ENCODE measurements around the gene PIBF1.
"Not testable (repeated sequence)": the region's sequence is repeated elsewhere in the genome, so short reads cannot be mapped to it uniquely, and the experiment has no call there.

PIBF1 gene

DNA sequence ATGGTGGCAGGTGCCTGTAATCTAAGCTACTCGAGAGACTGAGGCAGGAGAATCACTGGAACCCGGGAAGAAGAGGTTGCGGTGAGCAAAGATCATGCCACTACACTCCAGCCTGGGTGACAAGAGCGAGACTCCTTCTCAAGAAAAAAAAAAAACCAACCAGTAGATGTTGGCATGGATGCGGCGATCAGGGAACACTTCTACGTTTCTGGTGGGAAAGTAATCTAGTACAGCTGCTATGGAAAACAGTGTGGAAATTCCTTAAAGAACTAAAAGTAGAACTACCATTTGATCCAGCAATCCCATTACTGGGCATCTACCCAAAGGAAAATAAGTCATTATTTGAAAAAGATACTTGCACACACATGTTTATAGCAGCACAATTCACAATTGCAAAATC lies 119.6 kb downstream of the PIBF1 start:
- DNase-seq (ENCODE audit: extremely low read depth in 1 of 2, low read depth in 1 of 2) = not testable (repeated sequence)

GRCh38 chr13:72908416-72908815 lies 126.5 kb downstream of the PIBF1 start:
- no peak for DNase-seq (ENCODE audit: extremely low read depth in 1 of 2, low read depth in 1 of 2)

DNA sequence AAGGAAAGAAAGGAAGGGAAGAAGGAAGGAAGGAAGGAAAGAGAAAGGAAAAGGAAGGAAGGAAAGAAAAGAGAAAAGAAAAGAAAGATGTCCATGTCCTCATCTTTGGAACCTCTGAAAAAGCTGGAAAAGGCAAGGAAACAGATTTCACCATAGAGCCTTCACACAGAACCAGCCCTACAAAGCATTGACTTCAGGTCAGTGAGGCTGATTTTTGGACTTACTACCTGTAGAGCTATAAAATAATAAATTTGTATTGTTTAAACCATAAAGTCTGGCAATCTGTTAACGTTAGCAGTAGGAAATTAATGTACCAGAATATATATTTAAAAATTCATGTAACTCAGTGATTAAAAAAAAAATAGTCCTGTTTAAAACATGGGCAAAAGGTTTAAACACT lies 130.0 kb downstream of the PIBF1 start:
- DNase-seq (ENCODE audit: extremely low read depth in 1 of 2, low read depth in 1 of 2) = no peak

DNA sequence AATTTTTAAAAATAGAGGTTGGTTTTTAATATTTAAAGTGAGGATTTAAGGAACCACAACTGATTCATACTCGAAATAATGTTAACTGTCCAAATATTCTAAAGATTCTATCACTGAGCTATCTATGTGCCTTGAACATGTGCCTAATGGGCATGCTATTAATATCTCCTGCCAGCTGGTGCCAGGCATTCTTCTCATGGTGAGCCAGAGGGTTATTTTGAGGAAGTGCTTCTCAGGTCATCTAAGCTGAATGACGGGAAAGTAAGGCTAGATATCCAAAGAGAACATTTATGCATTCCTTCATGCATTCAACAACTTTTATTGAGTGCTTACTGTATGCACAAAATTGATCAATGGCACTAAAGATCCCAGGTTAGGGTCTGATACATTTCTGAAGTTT lies 138.2 kb downstream of the PIBF1 start:
- DNase-seq (ENCODE audit: extremely low read depth in 1 of 2, low read depth in 1 of 2) = no peak

- no peak for DNase-seq (ENCODE audit: extremely low read depth in 1 of 2, low read depth in 1 of 2)
Measured at GRCh38 chr13:72931311-72931710, 149.4 kb downstream of the PIBF1 start.

DNA sequence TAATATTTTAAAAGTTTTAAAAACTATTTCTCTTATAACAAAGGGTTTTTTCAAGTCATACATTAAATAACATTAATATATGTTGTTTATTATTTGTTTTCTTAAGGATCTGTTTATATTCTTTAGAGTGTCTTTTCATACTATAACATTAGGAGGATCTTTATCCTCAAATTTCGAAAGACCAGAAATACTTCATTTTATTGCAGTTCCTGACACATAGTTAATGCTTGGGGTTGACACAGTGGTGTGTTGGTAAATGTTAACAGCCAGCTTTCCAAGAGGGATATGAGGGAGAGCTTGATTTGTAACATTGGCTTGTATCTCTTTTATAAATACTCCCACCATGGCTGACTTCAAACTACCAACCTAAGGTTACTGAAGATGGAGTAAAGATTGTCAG lies 150.3 kb downstream of the PIBF1 start:
- no peak for DNase-seq (ENCODE audit: extremely low read depth in 1 of 2, low read depth in 1 of 2)

DNA sequence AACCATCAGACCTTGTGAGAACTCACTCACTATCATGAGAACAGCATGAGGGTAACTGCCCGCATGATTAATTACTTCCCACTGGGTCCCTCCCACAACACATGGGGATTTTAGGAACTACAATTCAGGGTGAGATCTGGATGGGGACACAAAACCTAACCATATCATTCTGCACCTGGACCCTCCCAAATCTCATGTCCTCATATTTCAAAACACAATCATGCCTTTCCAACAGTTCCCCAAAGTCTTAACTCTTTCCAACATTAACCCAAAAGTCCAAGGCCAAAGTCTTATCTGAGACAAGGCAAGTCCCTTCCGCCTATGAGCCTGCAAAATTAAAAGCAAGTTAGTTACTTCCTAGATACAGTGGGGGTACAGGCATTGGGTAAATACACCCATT lies 164.3 kb downstream of the PIBF1 start:
- DNase-seq (ENCODE audit: extremely low read depth in 1 of 2, low read depth in 1 of 2) = not testable (repeated sequence)

GRCh38 chr13:72952529-72953141 lies 170.7 kb downstream of the PIBF1 start:
- no peak for DNase-seq (ENCODE audit: extremely low read depth in 1 of 2, low read depth in 1 of 2)

DNA sequence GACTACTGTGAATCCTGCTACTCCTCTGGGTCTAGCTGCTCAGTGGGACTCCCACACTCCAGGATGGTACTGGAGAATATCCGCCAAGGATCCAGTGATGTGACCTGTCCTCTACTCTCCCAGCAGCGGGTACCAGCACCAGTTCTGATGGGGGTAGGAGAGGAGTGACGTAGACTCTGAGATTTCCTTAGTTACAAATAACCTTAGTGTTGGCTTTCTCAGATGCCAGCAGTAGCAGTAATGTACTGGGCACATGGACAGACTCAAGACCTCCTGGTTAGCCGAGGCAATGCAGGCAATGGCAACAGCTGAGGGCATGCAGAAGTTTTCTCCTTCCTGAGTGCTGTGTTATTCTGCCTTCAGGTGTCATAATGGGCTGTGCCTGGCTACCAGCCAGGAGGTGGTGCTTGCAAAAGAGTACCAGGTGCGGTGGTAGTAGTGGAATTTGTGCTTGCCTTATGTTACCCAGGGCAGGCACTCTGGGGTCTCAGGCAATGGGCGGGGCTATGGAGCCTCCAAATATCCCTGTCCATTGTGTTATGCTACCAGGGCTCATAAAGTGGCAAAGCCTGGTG lies 171.5 kb downstream of the PIBF1 start:
- no peak for DNase-seq (ENCODE audit: extremely low read depth in 1 of 2, low read depth in 1 of 2)

- DNase-seq (ENCODE audit: extremely low read depth in 1 of 2, low read depth in 1 of 2) = no peak
Measured at GRCh38 chr13:72959643-72960042, 177.7 kb downstream of the PIBF1 start.

DNA sequence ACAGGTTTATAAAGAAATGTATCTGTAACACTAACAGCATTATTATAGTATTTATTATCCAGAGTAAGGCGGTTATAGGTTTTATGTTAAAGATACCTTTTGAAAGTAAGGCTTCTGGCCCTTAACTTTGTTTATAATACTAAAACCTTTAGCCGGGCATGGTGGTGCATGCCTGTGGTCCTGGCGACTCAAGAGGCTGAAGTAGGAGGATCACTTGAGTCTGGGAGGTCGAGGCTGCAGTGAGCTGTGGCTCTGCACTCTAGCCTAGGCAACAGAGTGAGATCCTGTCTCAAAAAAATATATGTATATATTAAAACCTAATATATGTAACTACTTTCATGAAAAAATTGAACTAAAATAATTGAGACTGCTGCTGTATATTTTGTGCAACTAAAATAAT lies 178.2 kb downstream of the PIBF1 start:
- no peak for DNase-seq (ENCODE audit: extremely low read depth in 1 of 2, low read depth in 1 of 2)

- DNase-seq (ENCODE audit: extremely low read depth in 1 of 2, low read depth in 1 of 2) = no peak
Measured at GRCh38 chr13:72960541-72960940, 178.6 kb downstream of the PIBF1 start.

- no peak for DNase-seq (ENCODE audit: extremely low read depth in 1 of 2, low read depth in 1 of 2)
Measured at GRCh38 chr13:72963762-72964161, 181.8 kb downstream of the PIBF1 start.

DNA sequence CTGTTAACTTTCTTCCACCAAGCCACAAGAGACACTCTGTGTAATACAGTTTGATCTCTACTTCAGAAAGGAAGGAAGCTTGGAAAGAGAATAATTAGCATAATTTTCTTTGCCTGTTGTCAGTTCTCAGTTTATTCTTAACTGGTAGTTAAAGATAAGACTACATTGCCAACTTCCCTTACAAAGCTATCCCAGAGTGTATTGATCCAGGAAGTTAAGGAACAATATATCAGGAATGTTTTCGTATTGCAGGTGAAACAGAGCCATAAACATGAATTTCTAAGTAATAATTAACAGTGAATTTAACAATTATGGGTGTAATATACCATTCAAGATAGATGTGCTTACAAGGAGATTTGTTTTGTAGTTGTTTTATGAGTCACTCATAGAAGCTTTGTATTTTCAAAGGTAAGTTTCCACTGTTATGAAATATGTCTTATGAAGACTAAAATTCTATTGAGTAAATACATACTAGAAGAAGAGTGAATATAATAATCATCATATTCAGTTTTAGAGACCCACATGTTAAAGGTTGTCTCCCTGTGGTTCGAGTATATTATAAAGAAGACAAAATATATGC lies 188.5 kb downstream of the PIBF1 start:
- DNase-seq (ENCODE audit: extremely low read depth in 1 of 2, low read depth in 1 of 2) = no peak

DNA sequence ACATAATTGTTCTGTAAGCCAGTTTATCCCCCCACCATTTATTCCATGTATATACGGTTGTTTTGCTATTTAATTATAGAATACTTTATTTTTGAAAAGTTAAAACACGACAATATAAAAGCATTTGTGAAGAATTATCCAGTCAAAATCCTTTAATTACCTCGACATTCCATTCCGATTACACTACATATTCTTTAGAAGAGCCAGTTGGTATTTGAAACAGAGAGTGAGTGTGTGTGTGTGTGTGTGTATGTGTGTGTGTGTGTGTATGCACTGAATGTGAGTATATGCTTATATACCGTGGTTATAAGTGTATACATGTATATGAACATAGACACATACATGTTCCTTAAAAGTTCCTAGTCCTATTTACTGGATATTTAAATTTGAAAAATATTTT lies 189.0 kb downstream of the PIBF1 start:
- DNase-seq (ENCODE audit: extremely low read depth in 1 of 2, low read depth in 1 of 2) = no peak

GRCh38 chr13:72973234-72973633 lies 191.3 kb downstream of the PIBF1 start:
- DNase-seq (ENCODE audit: extremely low read depth in 1 of 2, low read depth in 1 of 2) = no peak

DNA sequence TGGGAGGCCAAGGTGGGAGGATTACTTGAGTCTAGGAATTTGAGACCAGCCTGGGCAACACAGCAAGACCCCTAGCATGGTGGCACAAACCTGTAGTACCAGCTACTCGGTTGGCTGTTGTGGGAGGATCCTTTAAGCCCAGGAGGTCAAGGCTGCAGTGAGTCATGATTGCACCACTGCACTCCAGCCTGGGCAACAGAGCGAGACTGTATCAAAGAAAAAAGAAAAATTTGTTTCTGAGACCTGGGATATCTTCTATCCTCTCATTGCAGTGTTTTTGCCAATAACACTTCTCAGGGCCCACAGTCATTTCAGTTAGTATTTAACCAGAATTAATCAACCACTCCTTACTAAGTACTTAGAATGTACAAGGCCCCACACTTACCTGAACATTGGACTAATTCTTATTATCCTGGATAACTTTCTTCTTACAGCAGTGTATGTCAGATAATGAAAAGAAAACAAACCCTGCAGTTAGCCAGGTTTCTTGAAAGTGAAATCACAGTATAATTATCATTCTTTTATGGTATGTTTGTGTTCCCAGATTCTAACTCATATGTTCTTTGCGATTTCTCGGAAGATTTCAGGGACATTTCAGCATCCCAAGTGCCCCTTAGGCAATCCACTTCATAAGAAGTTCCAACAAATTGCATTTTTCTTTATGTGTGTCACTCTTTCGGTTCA lies 201.3 kb downstream of the PIBF1 start:
- DNase-seq (ENCODE audit: extremely low read depth in 1 of 2, low read depth in 1 of 2) = no peak

- no peak for DNase-seq (ENCODE audit: extremely low read depth in 1 of 2, low read depth in 1 of 2)
Measured at GRCh38 chr13:72985610-72986009, 203.7 kb downstream of the PIBF1 start.

GRCh38 chr13:72986197-72986596 lies 204.3 kb downstream of the PIBF1 start:
- DNase-seq (ENCODE audit: extremely low read depth in 1 of 2, low read depth in 1 of 2) = no peak

DNA sequence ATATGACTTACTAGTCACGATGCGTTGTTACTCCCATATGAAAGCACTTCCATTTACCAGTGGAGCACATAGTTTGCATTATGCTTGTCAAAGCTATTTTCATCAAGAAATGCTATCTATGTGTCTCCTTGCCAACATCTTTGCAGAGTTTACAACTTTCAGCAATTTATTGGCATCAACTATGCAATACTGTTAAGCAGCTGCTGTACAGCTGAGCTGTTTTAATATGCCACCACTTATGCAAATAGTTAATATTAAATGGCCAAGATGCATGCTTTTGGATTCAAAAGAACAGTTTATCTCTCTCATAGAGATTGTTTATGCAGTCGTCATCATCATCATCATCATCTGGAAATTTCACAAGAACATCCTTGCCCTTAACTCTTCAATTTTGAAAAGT lies 209.0 kb downstream of the PIBF1 start:
- DNase-seq (ENCODE audit: extremely low read depth in 1 of 2, low read depth in 1 of 2) = no peak

GRCh38 chr13:72998012-72998411 lies 216.1 kb downstream of the PIBF1 start:
- DNase-seq (ENCODE audit: extremely low read depth in 1 of 2, low read depth in 1 of 2) = no peak

DNA sequence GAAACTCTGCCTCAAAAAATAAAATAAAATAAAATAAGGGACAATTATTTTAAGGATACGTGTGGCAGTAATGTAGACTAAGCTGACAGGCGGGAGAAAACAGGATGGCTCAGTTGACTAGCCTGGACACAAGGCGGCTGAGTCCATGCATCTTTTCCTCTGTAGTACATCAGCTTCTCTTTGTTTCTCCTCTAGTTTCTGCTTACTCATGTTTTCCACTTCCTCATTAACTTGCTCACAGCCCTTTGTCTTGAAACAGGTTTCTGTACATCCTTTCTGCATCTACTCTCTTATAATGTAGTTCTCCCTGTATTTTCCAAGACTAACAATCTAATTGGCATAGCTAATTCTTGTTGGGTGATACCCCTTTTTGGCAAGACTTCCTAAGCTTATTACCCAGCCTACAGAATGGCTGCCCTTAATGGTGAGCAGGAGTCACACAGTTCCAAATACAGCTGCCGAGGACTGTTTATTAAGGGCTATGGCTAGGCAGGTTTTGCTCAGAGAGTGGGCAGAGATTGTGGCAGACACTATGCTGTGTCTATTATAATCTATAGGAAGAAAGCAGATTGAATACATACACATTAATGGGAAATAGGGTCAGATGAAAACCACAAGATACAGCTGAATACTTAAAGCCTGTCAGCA lies 218.2 kb downstream of the PIBF1 start:
- no peak for DNase-seq (ENCODE audit: extremely low read depth in 1 of 2, low read depth in 1 of 2)
